ENCODE data around the gene SLIT3.

- TF ChIP-seq CTCF (IDR thresholded peaks at IDR 0.05), result no peak
- no peak for TF ChIP-seq POLR2A (IDR thresholded peaks at IDR 0.05)
Measured at GRCh38 chr5:168765551-168766425, 535.2 kb downstream of the SLIT3 start.
